B cell (primary cell): ENCODE data around the gene RAP1GAP2. TPM values are rescaled to one million over a fixed set of nuclear protein-coding genes. Genes with fewer than 3 reads are reported as not detected.

Experiments
- ATAC-seq: fragments of 200-7000 bp; cut with Tn5 transposase; one replicate; pipeline ENCODE4 v1.10.0; 2021; ENCODE audit warnings: low read depth, mild to moderate bottlenecking, moderate number of reproducible peaks, moderate library complexity
- CTCF ChIA-PET: fragments of 350-600 bp; sonication (Branson Sonifier 250); formaldehyde crosslinking; loops from one replicate; lab custom pipeline; 2021; ENCODE audit warnings: antibody characterized with exemption, inconsistent platforms; lab: Charles Lee
- POLR2A ChIA-PET: fragments of 350-600 bp; sonication (Branson Sonifier 250); formaldehyde crosslinking; loops from one replicate; lab custom pipeline; 2021; ENCODE audit warnings: antibody characterized with exemption; lab: Charles Lee
- DNase-seq: peaks from one replicate; pipeline ENCODE4 v3.0.0; 2013
- H2AFZ ChIP-seq: 2 replicates; pipeline ENCODE4 v1.6.1; 2012; ENCODE audit warnings: mild to moderate bottlenecking, low read depth, low read length; ENCODE audit not compliant: insufficient read depth, poor library complexity, severe bottlenecking
- H3K27ac ChIP-seq, 2 donors: 1 replicate in 1 of 2; 2 replicates in 1 of 2; pipeline ENCODE4 v1.5.1; 2012 to 2013; ENCODE audit warnings: low read length in 2 of 2, mild to moderate bottlenecking in 2 of 2, moderate library complexity in 1 of 2
- H3K27me3 ChIP-seq, 4 experiments: fragments of 200-600 bp in 1 of 4; sonication (generic) in 1 of 4; replicated peaks in 1 of 4; 1 replicate in 2 of 4; 2 replicates in 2 of 4; pipeline versions ENCODE4 v1.6.1 to v1.7.0; 2013 to 2016; ENCODE audit warnings: low read length in 3 of 4, mild to moderate bottlenecking in 2 of 4, mixed read lengths in 1 of 4, moderate library complexity in 1 of 4; ENCODE audit not compliant: insufficient read depth in 4 of 4, control insufficient read depth in 3 of 4; ENCODE audit errors: control extremely low read depth in 1 of 4
- H3K36me3 ChIP-seq, 2 experiments: replicated peaks in 1 of 2; 1 replicate in 1 of 2; 2 replicates in 1 of 2; pipeline versions ENCODE4 v1.6.1 to v1.7.1; 2013; ENCODE audit warnings: low read length in 1 of 2; ENCODE audit not compliant: insufficient read depth in 2 of 2, control insufficient read depth in 1 of 2; ENCODE audit errors: control extremely low read depth in 1 of 2, extremely low read depth in 1 of 2
- H3K4me1 ChIP-seq, 2 donors: fragments of 200-600 bp in 1 of 2; sonication (generic) in 1 of 2; 1 replicate in 1 of 2; 2 replicates in 1 of 2; pipeline versions ENCODE4 v1.5.1 to v1.6.1; 2013 to 2017; ENCODE audit warnings: low read length in 2 of 2; ENCODE audit not compliant: control insufficient read depth in 2 of 2, insufficient read depth in 2 of 2
- H3K4me2 ChIP-seq: replicated peaks from 2 replicates; pipeline ENCODE3; 2012; ENCODE audit warnings: mild to moderate bottlenecking, low read depth, low read length; ENCODE audit not compliant: poor library complexity, severe bottlenecking
- H3K4me3 ChIP-seq, 5 experiments: fragments of 200-600 bp in 1 of 5; sonication (generic) in 1 of 5; 1 replicate in 3 of 5; 2 replicates in 2 of 5; pipeline versions ENCODE4 v1.5.1 to v1.7.0; 2011 to 2016; ENCODE audit warnings: low read length in 4 of 5, mild to moderate bottlenecking in 4 of 5, low read depth in 2 of 5, control low read depth in 1 of 5, moderate library complexity in 1 of 5; ENCODE audit not compliant: insufficient read depth in 1 of 5; ENCODE audit errors: control extremely low read depth in 1 of 5, extremely low read depth in 1 of 5
- H3K79me2 ChIP-seq: fragments of 200-600 bp; sonication (generic); one replicate; pipeline ENCODE4 v1.6.0; 2016; ENCODE audit warnings: low read length; ENCODE audit not compliant: control insufficient read depth, insufficient read depth
- H3K9ac ChIP-seq: fragments of 200-600 bp; sonication (generic); 2 replicates; pipeline ENCODE4 v1.6.1; 2017; ENCODE audit warnings: mild to moderate bottlenecking, low read length, moderate library complexity
- H3K9me3 ChIP-seq, 3 donors: one replicate each; pipeline versions ENCODE4 v1.6.1 to v1.7.1; 2013; ENCODE audit warnings: low read length in 2 of 3; ENCODE audit not compliant: control insufficient read depth in 2 of 3, insufficient read depth in 1 of 3; ENCODE audit errors: control extremely low read depth in 1 of 3
- H4K20me1 ChIP-seq: 2 replicates; pipeline ENCODE4 v1.6.0; 2012; ENCODE audit warnings: mild to moderate bottlenecking, low read length; ENCODE audit not compliant: insufficient read depth, control insufficient read depth, poor library complexity, severe bottlenecking
- H3K27ac Mint-ChIP-seq: one replicate; pipeline ENCODE4 v1.8.0; 2021; ENCODE audit warnings: mixed read lengths
- H3K27me3 Mint-ChIP-seq: one replicate; pipeline ENCODE4 v1.8.0; 2021; ENCODE audit warnings: mixed read lengths
- H3K4me1 Mint-ChIP-seq: one replicate; pipeline ENCODE4 v1.8.0; 2021; ENCODE audit warnings: mixed read lengths
- H3K4me3 Mint-ChIP-seq: one replicate; pipeline ENCODE4 v1.8.0; 2021; ENCODE audit warnings: mixed read lengths
- H3K9me3 Mint-ChIP-seq: one replicate; pipeline ENCODE4 v1.8.0; 2022; ENCODE audit warnings: mixed read lengths; ENCODE audit not compliant: insufficient read depth
- CTCF ChIP-seq: fragments of 200-600 bp; IDR thresholded peaks from one replicate; pipeline ENCODE4 v1.8.0; 2022; ENCODE audit warnings: antibody characterized with exemption, mild to moderate bottlenecking
- EZH2 ChIP-seq: IDR thresholded peaks from 2 replicates; pipeline ENCODE4 v1.6.1; 2012; ENCODE audit warnings: borderline replicate concordance, low read depth, mild to moderate bottlenecking, moderate library complexity, low read length; ENCODE audit not compliant: insufficient read depth, poor library complexity, severe bottlenecking
- WGBS: methylation state at CpG from one replicate; pipeline ENCODE4 v1.1.5; 2013; ENCODE audit warnings: missing lambda C conversion rate; ENCODE audit not compliant: insufficient coverage; 5-methylcytosine and 5-hydroxymethylcytosine counted together
- intact Hi-C: fragments of 100-400 bp; cut with micrococcal nuclease; formaldehyde crosslinking; loops from one replicate; pipeline ENCODE4 v1.10.0; 2022
- polyA plus RNA-seq: library from polyadenylated mRNA; depleted of rRNA; stranded (reverse); fragments of >200 nt; gene quantifications from 2 replicates; pipeline ENCODE4 v1.2.3, GENCODE V29; 2012
- total RNA-seq, 2 donors: library from RNA; stranded (reverse); fragments of 120-200 nt in 1 of 2; gene quantifications; 1 replicate in 1 of 2; 2 replicates in 1 of 2; pipeline versions ENCODE4 v1.2.3 to v1.2.4, GENCODE V29; 2013 to 2022

RAP1GAP2 gene
- total and polyA plus RNA-seq, 2 donors (not counting 1 experiment from before 2014, with no cell fraction given) = 14.9 to 16.4 TPM

DNA sequence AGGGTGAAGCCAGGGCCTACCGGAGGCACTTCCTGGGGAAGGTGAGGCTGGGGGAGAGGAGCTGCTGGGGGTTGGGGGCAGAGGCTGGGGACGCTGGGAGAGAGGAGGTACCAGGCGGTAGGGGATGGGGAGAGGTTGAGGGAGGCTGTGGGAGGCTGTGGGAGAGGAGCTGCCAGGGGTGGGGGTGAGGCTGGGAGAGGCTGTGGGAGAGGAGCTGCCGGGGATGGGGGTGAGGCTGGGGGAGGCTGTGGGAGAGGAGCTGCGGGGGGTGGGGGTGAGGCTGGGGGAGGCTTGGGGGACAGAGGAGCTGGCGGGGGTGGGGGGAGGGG lies 167.8 kb downstream of the RAP1GAP2 start:
- intact Hi-C loops = no loop called here
- H3K9ac ChIP-seq = no peak overlapping the region
- no peak overlapping the region for H2AFZ ChIP-seq
- H3K9me3 ChIP-seq = no peaks in the 10 kb centered on the region
- WGBS = 100% methylated on average over 3 of the region's 6 CpGs
- H3K27me3 ChIP-seq = no peaks in the 10 kb centered on the region
- CTCF ChIA-PET = no interaction called here
- TF ChIP-seq CTCF = no peak
- H3K27ac ChIP-seq = no peak overlapping the region
- H3K36me3 ChIP-seq = peaks cover 1 to 22% of the 10 kb centered on the region in 2 experiments
- no peaks in the 10 kb centered on the region for H3K79me2 ChIP-seq
- no peak overlapping the region for H3K4me2 ChIP-seq
- H4K20me1 ChIP-seq = peaks cover 4% of the 10 kb centered on the region
- no peak overlapping the region for H3K4me3 Mint-ChIP-seq
- no peak for DNase-seq
- H3K9me3 Mint-ChIP-seq = no peaks in the 10 kb centered on the region
- no peak overlapping the region for H3K4me3 ChIP-seq
- H3K4me1 Mint-ChIP-seq = no peaks in the 10 kb centered on the region
- H3K4me1 ChIP-seq = no peaks in the 10 kb centered on the region
- no peaks in the 10 kb centered on the region for H3K27me3 Mint-ChIP-seq
- POLR2A ChIA-PET = no interaction called here
- H3K27ac Mint-ChIP-seq = no peak overlapping the region
- no peak for ATAC-seq

DNA sequence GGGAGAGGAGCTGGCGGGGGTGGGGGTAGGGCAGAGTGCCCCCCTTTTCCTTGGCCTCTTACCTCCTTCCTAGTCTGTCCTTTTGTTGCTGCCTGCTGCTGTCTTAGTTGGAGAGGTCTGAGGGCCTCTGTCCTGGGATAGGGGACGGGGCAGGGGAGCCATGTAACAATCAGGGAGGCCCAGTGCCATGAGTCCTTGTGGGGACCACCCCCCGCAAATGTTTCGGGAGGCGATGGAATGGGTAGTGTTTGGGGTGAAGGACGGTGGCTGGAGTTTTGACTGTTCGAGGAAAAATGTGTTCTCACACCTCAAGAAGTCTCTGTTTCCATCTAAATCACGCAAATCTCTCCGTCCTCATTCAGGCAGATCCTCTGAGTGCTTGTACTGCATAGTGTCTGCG lies 168.1 kb downstream of the RAP1GAP2 start:
- H3K4me1 ChIP-seq = no peaks in the 10 kb centered on the region
- CTCF ChIA-PET = no interaction called here
- H3K79me2 ChIP-seq = no peaks in the 10 kb centered on the region
- Mint-ChIP-seq H3K4me1 (no peaks in the 10 kb centered on the region), H3K9me3 (no peaks in the 10 kb centered on the region), H3K27ac (no peak overlapping the region), H3K4me3 (no peak overlapping the region), H3K27me3 (no peaks in the 10 kb centered on the region)
- H3K27ac ChIP-seq = no peak overlapping the region
- POLR2A ChIA-PET = no interaction called here
- no peak overlapping the region for H2AFZ ChIP-seq
- intact Hi-C loops = no loop called here
- H3K27me3 ChIP-seq = no peaks in the 10 kb centered on the region
- TF ChIP-seq EZH2 (no peak), CTCF (no peak)
- DNase-seq (no peak), ATAC-seq (no peak)
- peaks cover under 1% of the 10 kb centered on the region for H4K20me1 ChIP-seq
- H3K36me3 ChIP-seq = peaks cover 1 to 22% of the 10 kb centered on the region in 2 experiments
- no peak overlapping the region for H3K4me2 ChIP-seq
- no peak overlapping the region for H3K4me3 ChIP-seq
- no peak overlapping the region for H3K9ac ChIP-seq
- 97% methylated on average over 5 of the region's 10 CpGs for WGBS
- H3K9me3 ChIP-seq = no peaks in the 10 kb centered on the region
